C4-2B (cell line): ENCODE measurements around the gene GAB1.

Experiments used
- CTCF ChIP-seq: fragments of 450-650 bp; conservative IDR thresholded peaks from 2 replicates; pipeline ENCODE4 v1.5.1; 2017; ENCODE audit warnings: mild to moderate bottlenecking
- ZFX ChIP-seq: fragments of 450-650 bp; IDR thresholded peaks from 2 replicates; pipeline ENCODE4 v1.6.1; 2017

GRCh38 chr4:143374255-143374654 lies 37.6 kb downstream of the GAB1 start:
- TF ChIP-seq CTCF = no peak
- no peak for TF ChIP-seq ZFX
